T-helper 1 cell treated with Interleukin-12 subunit alpha and Interleukin-12 subunit beta and Interleukin-4 antibody, amounts not matched to agents 30 μg/mL and 1 μg/mL, for 36 hours (primary cell): Measurements from ENCODE around the gene SMC3.
"Not testable (repeated sequence)": the region's sequence is repeated elsewhere in the genome, so short reads cannot be mapped to it uniquely, and the experiment has no call there.

Experiments
- H3K27ac Mint-ChIP-seq: one replicate; pipeline ENCODE4 v1.8.0; 2021; ENCODE audit warnings: mild to moderate bottlenecking, mixed read lengths
- H3K27me3 Mint-ChIP-seq: one replicate; pipeline ENCODE4 v1.8.0; 2021; ENCODE audit warnings: low read depth, mixed read lengths
- H3K36me3 Mint-ChIP-seq: one replicate; pipeline ENCODE4 v1.8.0; 2021; ENCODE audit warnings: low read depth, mixed read lengths
- H3K4me1 Mint-ChIP-seq: one replicate; pipeline ENCODE4 v1.8.0; 2021; ENCODE audit warnings: low read depth, mixed read lengths
- H3K4me3 Mint-ChIP-seq: one replicate; pipeline ENCODE4 v1.8.0; 2021; ENCODE audit warnings: mild to moderate bottlenecking, moderate library complexity, mixed read lengths
- H3K9me3 Mint-ChIP-seq: one replicate; pipeline ENCODE4 v1.8.0; 2021; ENCODE audit warnings: mixed read lengths

Gene SMC3

DNA sequence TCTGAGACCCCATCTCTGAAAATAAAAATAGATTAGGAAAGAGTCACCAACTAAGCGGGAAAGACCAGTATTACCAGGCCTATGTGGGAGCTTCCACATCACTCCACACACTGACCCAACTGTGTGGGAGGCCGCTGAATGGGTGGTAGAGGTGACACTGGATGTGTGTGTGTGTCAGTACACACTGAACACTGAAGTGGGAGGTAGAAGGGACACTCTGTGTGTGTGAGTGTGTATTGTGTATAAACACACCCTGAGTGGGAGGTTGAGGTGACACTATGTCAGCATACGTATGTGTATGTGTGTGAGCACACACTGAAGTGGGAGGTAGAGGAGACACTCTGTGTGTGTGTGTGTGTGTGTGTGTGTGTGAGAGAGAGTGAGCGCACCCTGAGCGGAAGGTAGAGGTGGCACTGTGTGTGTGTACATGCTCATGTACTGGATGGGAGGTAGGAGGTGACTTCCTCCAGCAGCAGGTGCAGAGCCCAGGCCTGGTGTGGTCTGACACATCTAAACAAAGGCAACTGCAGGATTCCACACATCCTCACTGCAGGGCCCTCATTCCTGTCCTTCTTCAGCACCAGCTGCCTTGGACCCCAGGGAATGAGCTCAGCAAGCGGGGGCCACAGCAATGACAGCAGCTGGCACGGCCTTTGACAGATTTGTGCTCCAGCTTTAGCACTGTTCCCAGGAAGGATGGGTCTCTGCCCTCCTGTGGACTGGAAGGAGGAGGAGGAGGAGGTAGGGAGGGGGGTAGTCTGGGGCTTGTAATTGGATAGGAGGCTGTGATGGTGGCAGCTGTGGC lies 50.1 kb downstream of the SMC3 start:
- peaks cover 20% of the 10 kb centered on the region for H3K4me1 Mint-ChIP-seq
- no peaks in the 10 kb centered on the region for H3K36me3 Mint-ChIP-seq
- H3K4me3 Mint-ChIP-seq = no peak overlapping the region
- H3K27ac Mint-ChIP-seq = no peak overlapping the region
- H3K27me3 Mint-ChIP-seq = peaks cover 3% of the 10 kb centered on the region
- peaks cover 3% of the 10 kb centered on the region for H3K9me3 Mint-ChIP-seq

DNA sequence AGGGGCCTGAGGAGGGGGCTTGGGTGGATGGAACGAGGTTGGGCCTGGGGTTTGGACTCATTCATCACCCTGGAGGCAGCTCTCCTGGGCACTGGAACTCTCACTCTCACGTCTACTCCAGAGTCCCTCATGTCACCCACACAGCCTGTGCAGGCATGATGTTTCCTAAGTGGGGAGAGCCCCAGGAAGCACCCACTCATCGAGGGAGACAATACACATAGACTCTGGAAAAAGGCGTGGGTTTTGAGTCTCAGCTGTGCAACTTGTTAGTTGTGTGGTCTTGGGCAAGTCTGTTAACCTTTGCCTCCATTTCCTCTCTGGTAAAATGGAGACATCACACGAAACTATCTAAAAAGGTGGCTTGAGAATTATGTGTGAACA lies 50.7 kb downstream of the SMC3 start:
- no peaks in the 10 kb centered on the region for H3K36me3 Mint-ChIP-seq
- H3K4me3 Mint-ChIP-seq = no peak overlapping the region
- H3K27me3 Mint-ChIP-seq = peaks cover 4% of the 10 kb centered on the region
- no peak overlapping the region for H3K27ac Mint-ChIP-seq
- H3K9me3 Mint-ChIP-seq = peaks cover 3% of the 10 kb centered on the region
- H3K4me1 Mint-ChIP-seq = peaks cover 19% of the 10 kb centered on the region

DNA sequence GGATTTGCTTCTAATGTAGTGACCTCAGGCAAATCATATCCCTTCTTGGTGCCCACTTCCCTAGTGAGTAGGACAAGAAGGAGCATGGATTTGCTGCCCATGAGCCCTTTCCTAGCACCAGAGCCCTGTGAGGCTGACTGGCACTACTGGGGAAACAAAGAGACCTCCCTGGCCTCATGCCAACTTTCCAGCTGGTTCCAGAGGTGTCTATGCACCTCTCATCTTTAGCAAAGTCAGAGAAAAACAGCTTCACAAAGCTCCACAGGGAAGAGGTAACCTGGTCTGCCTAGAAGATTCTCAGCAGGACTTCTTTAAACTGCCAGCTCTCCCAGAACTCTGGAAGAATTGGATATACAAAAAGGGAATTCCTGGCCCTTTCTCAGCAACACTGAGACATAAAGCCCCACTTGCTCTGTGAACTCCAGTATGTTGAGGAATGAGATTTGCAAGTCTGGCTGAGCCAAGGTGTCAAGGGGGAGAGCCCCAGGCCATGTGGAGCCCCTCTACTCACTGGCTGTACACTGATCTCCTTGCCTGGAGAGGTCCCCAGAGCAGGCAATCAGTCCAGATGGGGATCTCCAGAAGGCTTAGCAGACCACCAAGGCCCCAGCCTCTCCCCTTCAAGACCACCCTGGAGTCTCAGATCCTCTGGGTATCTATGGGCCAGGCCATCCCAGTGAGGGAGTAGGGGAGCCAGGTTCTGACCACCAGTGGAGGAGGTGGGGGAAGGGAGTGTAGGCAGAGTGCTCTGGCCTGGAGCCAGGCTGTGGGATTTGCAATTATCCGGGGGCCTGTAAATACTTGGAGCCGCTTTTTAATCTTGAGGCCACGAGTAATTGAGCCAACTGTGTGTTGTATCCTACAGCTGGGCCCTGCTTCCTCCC lies 52.3 kb downstream of the SMC3 start:
- peaks cover 12% of the 10 kb centered on the region for H3K4me1 Mint-ChIP-seq
- H3K9me3 Mint-ChIP-seq = peaks cover 3% of the 10 kb centered on the region
- no peak overlapping the region for H3K27ac Mint-ChIP-seq
- peaks cover 11% of the 10 kb centered on the region for H3K27me3 Mint-ChIP-seq
- H3K36me3 Mint-ChIP-seq = no peaks in the 10 kb centered on the region
- H3K4me3 Mint-ChIP-seq = no peak overlapping the region

DNA sequence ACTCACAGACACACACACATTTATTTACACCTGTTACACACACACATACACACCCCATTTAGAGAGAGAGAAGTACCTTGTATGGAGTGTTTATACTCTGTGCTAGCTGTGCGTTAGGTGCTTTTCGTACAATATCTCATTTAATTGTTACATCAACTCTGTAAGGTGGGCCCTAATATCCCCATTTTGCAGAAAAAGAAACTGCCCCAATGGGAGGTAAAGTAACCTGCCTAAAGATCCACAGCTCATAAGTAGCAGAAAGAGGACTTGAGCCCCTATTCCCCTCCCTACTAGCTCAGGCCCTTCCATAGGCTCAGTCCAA lies 52.9 kb downstream of the SMC3 start:
- Mint-ChIP-seq H3K9me3 (peaks cover 3% of the 10 kb centered on the region), H3K36me3 (no peaks in the 10 kb centered on the region), H3K27me3 (peaks cover 13% of the 10 kb centered on the region), H3K4me1 (peaks cover 10% of the 10 kb centered on the region), H3K4me3 (no peak overlapping the region), H3K27ac (no peak overlapping the region)

DNA sequence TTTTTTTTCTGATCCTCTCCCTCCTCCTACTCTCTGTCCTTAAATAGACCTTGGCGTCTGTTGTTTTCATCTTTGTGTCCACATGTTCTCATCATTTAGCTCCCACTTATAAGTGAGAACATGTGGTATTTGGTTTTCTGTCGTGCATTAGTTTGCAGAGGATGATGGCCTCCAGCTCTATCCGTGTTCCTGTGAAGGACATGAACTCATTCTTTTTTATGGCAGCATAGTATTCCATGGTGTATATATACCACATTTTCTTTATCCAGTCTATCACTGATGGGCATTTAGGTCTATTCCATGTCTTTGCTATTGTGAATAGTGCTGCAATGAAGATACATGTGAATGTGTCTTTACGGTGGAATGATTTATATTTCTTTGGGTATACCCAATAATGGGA lies 55.8 kb downstream of the SMC3 start:
- not testable (repeated sequence) for H3K4me1 Mint-ChIP-seq, H3K4me3 Mint-ChIP-seq, H3K9me3 Mint-ChIP-seq, H3K27ac Mint-ChIP-seq, H3K36me3 Mint-ChIP-seq
- H3K27me3 Mint-ChIP-seq = peaks cover 26% of the 10 kb centered on the region

DNA sequence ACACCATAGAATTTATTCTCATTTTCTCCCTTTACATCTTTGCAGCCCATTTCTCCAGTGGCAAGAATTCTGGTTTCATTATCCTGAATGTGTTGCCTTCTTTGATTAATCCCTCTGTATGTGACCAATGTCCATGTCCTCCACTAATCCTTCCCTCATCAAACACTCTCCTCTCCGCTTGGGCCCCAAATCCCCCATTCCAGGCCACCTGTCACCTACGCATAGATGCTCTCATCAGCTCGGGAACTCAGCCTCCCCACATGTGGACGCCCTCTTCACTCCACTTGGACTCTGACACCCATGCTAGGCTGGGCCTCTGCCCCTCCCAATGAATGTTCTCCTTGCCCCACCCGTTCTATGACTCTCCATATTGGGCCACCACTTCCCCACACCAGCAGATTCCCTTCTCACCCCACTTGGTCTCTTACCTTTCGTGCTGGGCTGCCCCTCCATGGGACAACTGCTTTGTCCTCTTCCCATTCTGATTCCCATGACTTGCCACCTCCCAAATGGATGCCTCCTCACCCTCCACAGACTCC lies 57.9 kb downstream of the SMC3 start:
- Mint-ChIP-seq H3K27me3 (peaks cover 40% of the 10 kb centered on the region), H3K4me3 (no peak overlapping the region), H3K36me3 (peaks cover 1% of the 10 kb centered on the region), H3K9me3 (peaks cover 8% of the 10 kb centered on the region), H3K27ac (no peak overlapping the region), H3K4me1 (no peaks in the 10 kb centered on the region)

DNA sequence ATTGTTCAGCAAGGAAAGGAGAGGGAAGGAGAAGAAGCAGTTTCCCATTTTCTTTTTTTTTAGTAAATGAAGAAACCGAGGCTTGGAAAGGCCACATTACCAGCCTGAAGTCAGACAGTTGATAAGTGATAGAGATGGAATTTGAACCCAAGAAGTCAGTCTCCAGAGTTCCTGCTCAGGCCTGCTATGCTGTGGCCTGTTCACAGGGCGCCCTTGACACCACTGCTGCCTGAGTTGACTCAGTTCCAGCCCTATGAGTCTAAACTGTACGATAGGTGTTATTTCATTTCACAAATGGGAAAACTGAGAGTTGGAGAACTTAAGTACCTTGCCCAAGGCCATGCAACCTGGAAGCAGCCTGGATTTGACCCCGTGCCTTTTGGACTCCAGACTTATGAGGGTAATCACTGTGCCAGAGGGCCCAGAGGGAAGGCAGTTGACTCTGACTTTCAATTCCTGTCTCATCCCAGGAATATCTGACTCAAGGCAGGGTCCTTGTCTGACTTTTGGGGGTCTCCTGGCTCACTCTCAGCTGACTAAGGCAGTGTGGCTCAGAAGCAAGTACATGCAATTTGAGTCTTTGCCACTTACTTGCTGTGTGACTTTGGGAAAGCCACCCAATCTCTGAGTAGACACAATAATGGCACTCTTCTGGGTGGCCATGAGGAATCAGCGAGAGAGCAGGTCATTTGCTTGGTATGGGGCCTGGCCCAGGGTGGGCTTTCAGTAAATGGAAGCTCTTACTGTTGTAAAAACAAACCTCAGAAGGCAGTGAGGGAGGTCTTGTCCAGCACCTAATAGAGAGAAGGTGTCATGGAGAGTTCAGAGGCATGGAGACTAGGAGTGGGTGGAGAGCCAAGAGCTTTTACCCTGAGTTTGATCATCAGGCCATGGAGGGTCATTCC lies 58.7 kb downstream of the SMC3 start:
- Mint-ChIP-seq H3K27me3 (peaks cover 40% of the 10 kb centered on the region), H3K4me1 (no peaks in the 10 kb centered on the region), H3K36me3 (peaks cover 1% of the 10 kb centered on the region), H3K27ac (no peak overlapping the region), H3K4me3 (no peak overlapping the region), H3K9me3 (peaks cover 8% of the 10 kb centered on the region)

DNA sequence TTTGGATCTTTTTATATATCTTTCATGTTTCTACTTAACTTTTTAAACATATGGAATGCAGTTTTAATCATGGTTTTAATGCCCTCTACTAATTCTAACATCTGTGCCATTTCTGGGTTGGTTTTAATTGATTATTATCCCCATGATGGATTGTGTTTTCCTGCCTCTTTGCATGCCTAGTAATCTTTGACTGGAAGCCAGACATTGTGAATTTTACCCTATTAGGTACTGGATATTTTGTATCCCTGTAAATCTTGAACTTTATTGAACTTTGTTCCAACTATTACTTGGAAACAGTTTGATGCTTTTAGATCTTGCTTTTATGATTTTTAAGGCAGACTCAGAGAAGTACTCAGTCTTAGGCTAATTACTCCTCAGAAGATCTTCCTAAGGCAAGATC lies 60.7 kb downstream of the SMC3 start:
- Mint-ChIP-seq H3K4me1 (no peaks in the 10 kb centered on the region), H3K36me3 (peaks cover 1% of the 10 kb centered on the region), H3K9me3 (peaks cover 4% of the 10 kb centered on the region), H3K27ac (no peak overlapping the region), H3K4me3 (no peak overlapping the region), H3K27me3 (peaks cover 37% of the 10 kb centered on the region)

DNA sequence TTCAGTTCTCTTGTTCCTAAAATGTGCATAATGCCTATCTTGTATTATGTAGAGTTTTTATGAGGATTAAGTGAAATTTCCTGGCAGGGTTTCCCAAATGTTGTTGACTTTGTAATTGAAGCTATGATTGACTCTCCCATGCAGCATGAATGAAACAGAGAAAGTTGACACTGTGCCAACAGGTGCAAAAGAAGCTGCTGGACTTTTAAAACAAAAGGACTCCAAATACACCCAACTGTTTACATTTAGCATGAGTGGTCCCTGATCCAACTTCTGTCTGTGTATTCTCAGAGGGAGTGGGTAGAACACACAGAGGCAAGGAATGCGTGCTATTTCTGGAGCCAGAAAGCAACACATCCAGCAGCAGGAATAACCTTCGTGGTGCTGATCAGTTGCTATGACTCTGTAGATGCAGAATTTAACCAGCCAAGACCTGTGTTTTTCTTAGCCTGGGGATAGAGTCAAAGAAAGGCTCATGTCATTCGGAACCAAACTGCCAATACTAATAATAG lies 62.2 kb downstream of the SMC3 start:
- Mint-ChIP-seq H3K4me1 (no peaks in the 10 kb centered on the region), H3K36me3 (peaks cover 1% of the 10 kb centered on the region), H3K27me3 (peaks cover 29% of the 10 kb centered on the region), H3K9me3 (peaks cover 4% of the 10 kb centered on the region), H3K4me3 (no peak overlapping the region), H3K27ac (no peak overlapping the region)

DNA sequence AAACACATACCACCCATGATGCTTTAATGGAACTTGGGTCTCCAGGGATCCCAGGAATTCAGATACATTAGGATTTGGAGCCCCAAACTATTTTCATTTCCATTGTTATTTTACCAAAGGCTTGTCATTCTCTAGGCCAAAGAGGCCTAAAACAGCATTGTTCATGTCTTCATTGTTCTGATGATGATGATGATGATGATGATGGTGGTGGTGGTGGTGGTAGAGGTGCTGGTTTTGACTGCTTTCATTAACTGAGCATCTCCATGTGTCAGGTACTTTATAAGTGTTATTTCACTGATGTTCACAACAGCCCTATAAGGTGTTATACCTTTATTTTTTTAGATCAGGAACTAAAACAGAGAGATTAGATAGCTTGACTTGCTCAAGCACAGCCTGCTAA lies 64.4 kb downstream of the SMC3 start:
- Mint-ChIP-seq H3K27ac (no peak overlapping the region), H3K27me3 (peaks cover 25% of the 10 kb centered on the region), H3K4me1 (no peaks in the 10 kb centered on the region), H3K36me3 (peaks cover 1% of the 10 kb centered on the region), H3K9me3 (peaks cover 4% of the 10 kb centered on the region), H3K4me3 (no peak overlapping the region)

DNA sequence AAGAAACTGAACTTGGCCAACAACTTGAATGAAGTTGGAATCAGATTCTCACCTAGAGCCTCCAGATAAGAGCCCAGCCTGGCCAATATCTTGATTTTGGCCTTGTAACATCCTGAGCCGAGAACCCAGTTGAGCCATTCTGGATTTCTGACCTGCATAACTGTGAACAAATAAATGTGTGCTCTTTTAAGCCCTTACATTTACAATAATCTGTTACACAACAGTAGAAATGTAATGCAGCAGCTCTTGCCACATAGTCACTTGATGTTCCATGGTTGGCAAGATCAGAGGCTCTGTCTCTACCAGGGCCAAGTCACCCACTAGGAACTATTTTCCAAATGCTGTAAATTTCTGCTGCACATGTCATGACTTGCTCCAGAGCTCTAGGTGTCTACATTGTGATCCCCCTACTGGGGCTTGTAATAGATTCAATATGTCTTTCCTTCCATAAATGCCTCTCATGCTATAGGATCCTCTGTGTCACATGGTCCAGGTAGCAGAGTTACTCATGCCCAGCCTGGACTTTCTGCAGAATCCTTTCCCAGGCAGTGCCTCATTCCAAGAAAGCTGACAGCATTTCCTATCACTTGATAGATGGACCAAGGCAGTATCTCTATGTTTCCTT lies 65.2 kb downstream of the SMC3 start:
- Mint-ChIP-seq H3K9me3 (peaks cover 4% of the 10 kb centered on the region), H3K36me3 (peaks cover 1% of the 10 kb centered on the region), H3K27me3 (peaks cover 26% of the 10 kb centered on the region), H3K27ac (no peak overlapping the region), H3K4me1 (no peaks in the 10 kb centered on the region), H3K4me3 (no peak overlapping the region)

DNA sequence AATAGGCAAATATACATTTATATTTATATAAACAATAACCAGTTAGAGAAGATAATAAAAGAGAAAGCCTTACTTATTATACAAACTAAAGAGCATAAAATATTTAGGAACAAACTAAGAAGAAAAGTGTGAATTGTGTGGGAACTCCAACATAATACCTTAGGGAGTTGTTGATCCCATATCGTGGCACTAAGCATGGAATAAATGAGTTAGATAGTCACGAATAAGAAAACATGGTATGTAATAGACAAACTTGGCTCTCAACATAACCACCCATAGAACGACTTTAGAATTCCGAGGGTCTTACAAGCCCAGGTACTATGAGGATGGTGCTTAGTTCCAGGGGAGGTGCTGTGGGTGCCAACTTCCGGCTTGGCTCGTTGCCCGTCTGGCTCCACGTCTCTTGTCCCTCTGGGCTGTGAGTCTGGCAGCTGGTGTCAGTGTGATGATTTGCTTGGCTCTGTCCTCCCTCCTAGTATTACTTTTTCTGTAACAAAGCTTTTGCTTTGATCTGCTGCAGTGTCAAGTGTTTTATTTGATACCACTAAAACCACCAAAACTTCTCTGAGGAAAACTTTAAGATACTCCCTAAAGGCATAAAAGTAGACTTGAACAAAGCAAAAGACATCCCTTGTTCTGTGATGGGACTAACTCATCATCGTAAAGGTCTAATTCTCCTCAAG lies 67.2 kb downstream of the SMC3 start:
- H3K27ac Mint-ChIP-seq = no peak overlapping the region
- H3K27me3 Mint-ChIP-seq = peaks cover 19% of the 10 kb centered on the region
- H3K9me3 Mint-ChIP-seq = no peaks in the 10 kb centered on the region
- H3K4me3 Mint-ChIP-seq = no peak overlapping the region
- H3K36me3 Mint-ChIP-seq = no peaks in the 10 kb centered on the region
- H3K4me1 Mint-ChIP-seq = no peaks in the 10 kb centered on the region

DNA sequence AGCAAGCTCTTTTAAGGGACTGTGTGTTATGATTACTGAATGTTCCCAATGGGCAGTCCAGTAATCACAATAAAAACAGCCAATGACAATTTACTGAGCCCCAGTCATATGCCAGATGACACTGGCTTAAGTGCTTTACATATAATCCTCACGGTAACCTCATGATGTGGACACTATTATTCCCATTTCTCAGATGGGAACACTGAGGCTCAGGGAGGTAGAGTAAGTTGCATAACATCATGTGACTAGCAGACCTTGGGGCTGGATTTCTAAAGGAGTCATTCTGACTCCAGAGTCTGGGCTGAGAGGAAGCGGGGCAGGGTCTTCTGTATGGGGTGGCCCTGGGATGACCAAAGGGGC lies 69.1 kb downstream of the SMC3 start:
- Mint-ChIP-seq H3K36me3 (no peaks in the 10 kb centered on the region), H3K4me1 (peaks cover 5% of the 10 kb centered on the region), H3K9me3 (no peaks in the 10 kb centered on the region), H3K27me3 (peaks cover 26% of the 10 kb centered on the region), H3K27ac (no peak overlapping the region), H3K4me3 (no peak overlapping the region)
